NCI-H1092 treated with DMSO at 0.1 percent for 48 hours (cell line): Measurements from ENCODE around the gene FMO2.

Experiments
- DNase-seq: peaks from one replicate; lab custom pipeline; 2025; lab: John Stamatoyannopoulos, UW

FMO2 gene

GRCh38 chr1:171257607-171258076 is 72.5 kb downstream of the FMO2 start:
- DNase-seq, result no peak

- DNase-seq, result no peak
These were observed 73.3 kb downstream of the FMO2 start for GRCh38 chr1:171258429-171258828.

GRCh38 chr1:171258943-171259342 is 73.8 kb downstream of the FMO2 start:
- no peak for DNase-seq
